HT-29 (cell line): ENCODE results near the gene GNG7. TPM values are rescaled to one million over a fixed set of nuclear protein-coding genes. Genes with fewer than 3 reads are reported as not detected.
"Not testable (repeated sequence)": the region's sequence is repeated elsewhere in the genome, so short reads cannot be mapped to it uniquely, and the experiment has no call there.

Experiments used
- DNase-seq: peaks from one replicate; pipeline ENCODE4 v3.0.0-alpha.2; 2015; ENCODE audit warnings: low spot score
- small RNA-seq: library from RNA; depleted of rRNA; stranded (forward); fragments of <200 nt; gene quantifications from one replicate; pipeline ENCODE3, GENCODE V24; 2014
- total RNA-seq: library from RNA; depleted of rRNA; stranded (reverse); fragments of >200 nt; shearing (Covaris generic); gene quantifications from 2 replicates; pipeline ENCODE4 v1.2.3, GENCODE V29; 2014; rRNA removed

GNG7 gene
- total RNA-seq, 1 experiment from 2014 or later: 0.23 TPM

GRCh38 chr19:2475018-2475701 lies 227.3 kb downstream of the GNG7 start:
- DNase-seq: peak; percentile 25

- DNase-seq: peak; percentile 55
Observed at GRCh38 chr19:2474232-2475017, 228.1 kb downstream of the GNG7 start.

DNA sequence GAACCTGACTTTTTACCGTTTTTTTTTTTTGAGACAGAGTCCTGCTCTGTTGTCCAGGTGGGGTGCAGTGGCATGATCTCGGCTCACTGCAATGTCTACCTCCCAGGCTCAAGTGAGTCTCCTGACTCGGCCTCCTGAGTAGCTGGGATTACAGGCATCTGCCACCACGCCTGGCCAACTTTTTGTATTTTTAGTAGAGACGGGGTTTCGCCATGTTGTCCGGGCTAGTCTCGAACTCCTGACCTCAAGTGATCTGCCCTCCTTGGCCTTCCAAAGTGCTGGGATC lies 232.6 kb downstream of the GNG7 start:
- not testable (repeated sequence) for DNase-seq

GRCh38 chr19:2469102-2469914 lies 233.2 kb downstream of the GNG7 start:
- DNase-seq: no peak

DNA sequence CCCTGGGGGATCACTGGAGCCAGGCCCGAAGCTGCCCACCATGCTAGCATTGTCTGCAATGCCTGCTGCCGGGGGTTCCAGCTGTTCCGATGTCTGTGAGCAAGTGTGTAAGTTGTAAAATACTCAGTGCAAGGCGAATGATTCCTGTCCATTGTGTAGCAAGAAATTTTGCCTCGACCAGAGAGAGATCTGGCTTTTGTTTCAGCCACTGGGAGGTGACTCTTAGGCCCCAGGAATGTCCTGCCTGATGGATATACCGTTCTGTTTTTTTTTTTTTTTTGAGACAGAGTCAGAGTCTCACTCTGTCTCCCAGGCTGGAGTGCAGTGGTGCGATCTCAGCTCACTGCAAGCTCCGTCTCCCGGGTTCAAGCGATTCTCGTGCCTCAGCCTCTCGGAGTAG lies 233.9 kb downstream of the GNG7 start:
- DNase-seq: no peak

DNA sequence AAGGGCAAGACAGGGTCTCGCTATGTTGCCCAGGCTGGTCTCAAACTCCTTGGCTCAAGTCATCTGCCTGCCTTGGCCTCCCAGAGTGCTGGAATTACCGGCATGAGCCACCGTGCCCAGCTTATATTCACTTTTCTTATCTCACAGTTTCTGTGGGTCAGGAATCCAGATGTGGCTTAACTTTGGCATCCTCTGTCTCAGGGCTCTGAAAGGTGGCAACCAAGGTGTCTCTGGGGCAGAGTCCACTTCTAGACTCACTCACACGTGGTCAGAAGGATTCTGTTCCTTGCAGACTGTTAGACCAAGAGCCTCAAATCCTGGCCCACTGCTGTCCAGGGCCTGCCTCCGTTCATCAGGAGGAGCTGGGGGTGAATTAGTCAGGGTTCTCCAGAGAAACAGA lies 238.1 kb downstream of the GNG7 start:
- DNase-seq: no peak

- not testable (repeated sequence) for DNase-seq
Observed at GRCh38 chr19:2463694-2464093, 238.8 kb downstream of the GNG7 start.

DNA sequence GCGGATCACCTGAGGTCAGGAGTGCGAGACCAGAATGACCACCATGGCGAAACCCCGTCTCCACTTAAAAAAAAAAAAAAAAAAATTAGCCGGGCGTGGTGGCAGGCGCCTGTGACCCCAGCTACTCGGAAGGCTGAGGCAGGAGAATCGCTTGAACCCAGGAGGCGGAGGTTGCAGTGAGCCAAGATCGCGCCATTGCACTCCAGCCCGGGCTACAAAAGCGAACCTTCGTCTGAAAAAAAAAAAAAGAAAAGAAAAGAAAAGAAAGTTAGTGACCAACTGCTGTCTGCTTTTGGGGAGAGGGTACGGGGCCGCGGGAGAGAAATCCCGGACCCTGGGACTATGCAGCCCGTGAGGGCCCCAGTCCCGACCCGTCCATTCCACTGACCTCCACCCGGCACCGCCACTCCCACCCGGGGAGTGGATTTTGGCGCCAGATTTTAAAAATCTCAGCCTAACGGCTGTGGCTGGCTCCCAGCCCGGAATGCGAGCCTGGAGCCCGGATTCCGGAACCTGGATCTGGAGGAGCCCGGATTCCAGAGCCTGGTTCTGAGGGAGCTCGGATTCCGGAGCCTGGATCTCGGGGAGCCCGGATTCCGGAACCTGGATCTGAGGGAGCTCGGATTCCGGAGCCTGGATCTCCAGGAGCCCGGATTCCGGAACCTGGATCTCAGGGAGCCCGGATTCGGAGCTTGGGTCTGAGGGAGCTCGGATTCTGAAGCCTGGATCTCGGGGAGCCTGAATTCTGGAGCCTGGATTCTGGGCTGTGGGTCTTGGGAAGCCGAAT lies 239.7 kb downstream of the GNG7 start:
- DNase-seq: peak; percentile 87

GRCh38 chr19:2461751-2462634 lies 240.5 kb downstream of the GNG7 start:
- peak; percentile 28 for DNase-seq

Small RNA genes within 50 kb of the gene (small RNA-seq; reads per million reads assigned to genes)
- gene MIR7850 (not detected), gene RN7SL121P (not detected), gene RNU6-993P (not detected)

Other genes with a start within 250 kb of the GNG7 start
- gene LMNB2, start 245.7 kb downstream of the GNG7 start, total RNA-seq: 210 and 212 TPM in 2 replicates
- gene GADD45B, start 226.6 kb downstream of the GNG7 start, total RNA-seq: 15.2 and 21.8 TPM in 2 replicates
- gene DIRAS1, start 18.7 kb upstream of the GNG7 start, total RNA-seq: not detected in 2 replicates
- gene SLC39A3, start 37.3 kb upstream of the GNG7 start, total RNA-seq: 43.0 and 45.5 TPM in 2 replicates
- gene SGTA, start 80.6 kb upstream of the GNG7 start, total RNA-seq: 122 and 127 TPM in 2 replicates
- 271 and 308 TPM in 2 replicates for gene THOP1, start 82.8 kb upstream of the GNG7 start, total RNA-seq
- 1.2 TPM in 2 replicates for gene ZNF554, start 117.2 kb upstream of the GNG7 start, total RNA-seq
- gene ZNF555, start 138.8 kb upstream of the GNG7 start, total RNA-seq: 0.65 and 1.3 TPM in 2 replicates
- gene ZNF556, start 164.6 kb upstream of the GNG7 start, total RNA-seq: 0.03 and 0.23 TPM in 2 replicates
- gene ZNF57, start 198.2 kb upstream of the GNG7 start, total RNA-seq: 5.6 and 5.7 TPM in 2 replicates
- 0.86 and 1.7 TPM in 2 replicates for gene ZNF77, start 242.3 kb upstream of the GNG7 start, total RNA-seq